Sigmoid colon (tissue), 7 donors: ENCODE data around the gene MOGAT3. TPM values are rescaled to one million over a fixed set of nuclear protein-coding genes. Genes with fewer than 3 reads are reported as not detected.
A peak's percentile ranks its signal among the peaks of the same experiment; 100 is the strongest.

Source experiments
- DNase-seq: peaks from one replicate; pipeline ENCODE4 v3.0.0-alpha.2; 2019
- H3K27ac ChIP-seq, 4 donors: fragments of 200-600 bp; sonication (generic); one replicate each; pipeline ENCODE4 v1.5.1; 2016 to 2019; ENCODE audit warnings: mild to moderate bottlenecking in 1 of 4
- H3K27me3 ChIP-seq, 3 donors: fragments of 200-600 bp; sonication (generic); one replicate each; pipeline ENCODE4 v1.5.1; 2019; ENCODE audit warnings: mild to moderate bottlenecking in 1 of 3
- H3K36me3 ChIP-seq, 4 donors: fragments of 200-600 bp; sonication (generic); one replicate each; pipeline ENCODE4 v1.5.1; 2016 to 2019
- H3K4me1 ChIP-seq, 4 donors: fragments of 200-600 bp; sonication (generic); one replicate each; pipeline ENCODE4 v1.5.1; 2017 to 2019
- H3K4me3 ChIP-seq, 4 donors: fragments of 200-600 bp; sonication (generic); one replicate each; pipeline ENCODE4 v1.5.1; 2017 to 2019; ENCODE audit warnings: mild to moderate bottlenecking in 2 of 4, moderate library complexity in 1 of 4
- H3K9me3 ChIP-seq, 4 donors: fragments of 200-600 bp in 3 of 4; sonication (generic) in 3 of 4; one replicate each; pipeline versions ENCODE4 v1.5.1 to v1.6.1; 2013 to 2019
- CTCF ChIP-seq, 4 experiments: fragments of 450-650 bp in 3 of 4; fragments of 200-600 bp in 1 of 4; IDR thresholded peaks; one replicate each; pipeline ENCODE4 v1.5.1; 2016 to 2019; ENCODE audit warnings: antibody characterized with exemption in 4 of 4, mild to moderate bottlenecking in 3 of 4, moderate library complexity in 2 of 4
- EP300 ChIP-seq, 4 donors: sonication (generic); formaldehyde crosslinking; IDR thresholded peaks; one replicate each; pipeline ENCODE4 v1.6.1; 2017; ENCODE audit warnings: antibody characterized with exemption in 4 of 4
- POLR2A ChIP-seq, 2 donors: fragments of 450-650 bp; IDR thresholded peaks; one replicate each; pipeline ENCODE4 v1.6.1; 2016; ENCODE audit warnings: antibody characterized with exemption in 2 of 2, mild to moderate bottlenecking in 2 of 2, moderate library complexity in 2 of 2
- POLR2AphosphoS5 ChIP-seq, 4 donors: sonication (generic); formaldehyde crosslinking; IDR thresholded peaks; one replicate each; pipeline ENCODE4 v1.6.1; 2017; ENCODE audit warnings: antibody characterized with exemption in 4 of 4
- WGBS, 2 donors: extraction: QIAGEN DNeasy Blood & Tissue Kit; methylation state at CpG; one replicate each; pipeline ENCODE4 v1.1.7; 2013; 5-methylcytosine and 5-hydroxymethylcytosine counted together
- intact Hi-C: fragments of 100-400 bp; cut with DNase I; formaldehyde crosslinking; loops from one replicate; pipeline ENCODE4 v1.15.1; 2023
- polyA plus RNA-seq, 3 donors: library from polyadenylated mRNA; stranded (reverse); fragments of 200-250 nt; gene quantifications; one replicate each; pipeline ENCODE4 v1.2.3, GENCODE V29; 2013
- total RNA-seq, 4 donors: library from RNA; depleted of rRNA; stranded (reverse); fragments of >200 nt; gene quantifications; one replicate each; pipeline ENCODE4 v1.1.0, GENCODE V29; 2016
- donor health status: healthy with polysubstance abuse.
- donor health status: Bipolar disorder and iron deficiency.
- donor health status: healthy.

Gene MOGAT3
- total and polyA plus RNA-seq, 7 donors = 3.6 to 27.2 (median 3.7) TPM; not detected in 4

- peaks cover 71 to 100% (median 96%) of the 10 kb centered on the region in 3 donors for H3K27me3 ChIP-seq
These were observed 28.6 kb downstream of the MOGAT3 start for GRCh38 chr7:101172005-101172853.

DNA sequence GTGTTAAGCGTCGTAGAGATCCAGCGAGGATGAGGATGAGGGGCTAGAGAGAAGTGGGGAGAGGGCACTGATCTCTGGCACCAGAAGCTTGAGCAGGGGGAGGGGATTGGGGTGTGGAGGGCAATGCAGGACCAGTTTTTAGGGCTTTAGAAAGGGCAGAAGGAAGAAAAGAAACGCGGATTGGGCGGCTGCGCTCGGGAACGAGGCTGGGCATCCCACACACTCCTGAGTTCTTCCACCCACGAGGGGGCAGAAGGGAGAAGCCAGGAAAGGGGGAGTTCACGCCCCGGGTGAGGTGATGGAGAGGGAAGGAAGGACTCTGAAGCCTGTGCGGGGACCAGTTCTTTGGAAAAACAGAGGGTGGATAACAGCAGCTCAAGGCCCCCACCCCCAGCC lies 29.4 kb downstream of the MOGAT3 start:
- Histone ChIP-seq H3K27ac (no peak overlapping the region), H3K4me3 (no peak overlapping the region), H3K4me1 (peaks cover 0 to 36% (median 27%) of the 10 kb centered on the region in 4 donors), H3K9me3 (no peaks in the 10 kb centered on the region), H3K36me3 (no peaks in the 10 kb centered on the region), H3K27me3 (peaks cover 76 to 100% (median 96%) of the 10 kb centered on the region in 3 donors)
- no peak for TF ChIP-seq POLR2A (IDR thresholded peaks at IDR 0.05)
- no peak for TF ChIP-seq EP300 (IDR thresholded peaks at IDR 0.05)
- no peak for TF ChIP-seq POLR2AphosphoS5 (IDR thresholded peaks at IDR 0.05)
- TF ChIP-seq CTCF (IDR thresholded peaks at IDR 0.05) = no peak
- WGBS, 2 donors = 3 to 4% methylated on average over 13 of the region's 13 CpGs
- DNase-seq = no peak
- intact Hi-C loops = no loop called here

More at GRCh38 chr7:101172005-101172853, 28.6 kb downstream of the MOGAT3 start:
- intact Hi-C loops = no loop called here
- Histone ChIP-seq H3K27ac (no peak overlapping the region), H3K4me3 (no peak overlapping the region), H3K9me3 (no peaks in the 10 kb centered on the region), H3K4me1 (peaks cover 0 to 36% (median 25%) of the 10 kb centered on the region in 4 donors), H3K36me3 (no peaks in the 10 kb centered on the region)
- WGBS, 2 donors = 1 to 3% methylated on average over 79 of the region's 79 CpGs
- TF ChIP-seq POLR2AphosphoS5 (IDR thresholded peaks at IDR 0.05) (no peak), EP300 (IDR thresholded peaks at IDR 0.05) (no peak), CTCF (IDR thresholded peaks at IDR 0.05) (no peak), POLR2A (IDR thresholded peaks at IDR 0.05) (no peak)
- DNase-seq = no peak

DNA sequence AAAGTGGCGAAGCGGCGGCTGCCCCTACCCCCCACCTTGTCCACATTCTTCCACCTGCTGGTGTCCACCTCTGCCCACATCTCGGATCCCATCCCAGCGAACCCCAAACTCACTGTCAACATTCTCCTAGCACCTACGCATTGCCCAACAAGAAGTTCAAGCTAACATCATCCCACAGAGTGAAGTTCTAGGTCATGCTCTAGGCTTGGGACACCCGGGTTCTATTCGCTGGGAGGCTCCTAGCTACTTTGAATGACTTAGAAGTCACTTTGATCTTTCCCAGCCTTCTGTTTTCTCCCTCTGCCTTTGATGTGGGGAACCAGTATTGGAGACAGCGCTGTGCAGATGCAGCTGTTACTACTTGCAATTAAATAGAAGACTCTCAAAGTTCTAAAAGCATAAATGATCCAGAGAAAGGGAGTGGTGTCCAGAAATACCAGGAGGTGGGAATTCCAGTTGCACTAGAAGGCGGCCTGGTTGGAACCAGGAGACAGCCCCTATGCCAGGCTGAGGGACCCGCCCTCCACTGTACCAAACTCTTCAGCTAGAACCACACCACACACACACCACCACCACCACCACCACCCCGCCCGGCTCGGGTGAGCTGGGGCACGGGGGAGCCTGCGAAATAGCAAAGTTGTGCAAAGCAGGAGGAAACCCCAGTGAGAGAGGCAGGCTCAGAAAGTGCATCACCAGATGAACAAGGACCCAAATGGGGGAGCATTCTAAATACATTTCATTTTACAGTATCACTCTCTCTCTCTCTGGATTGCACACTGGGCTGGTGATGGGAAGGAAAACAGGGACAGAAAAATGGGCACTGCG lies 30.0 kb downstream of the MOGAT3 start:
- DNase-seq = no peak
- Histone ChIP-seq H3K9me3 (no peaks in the 10 kb centered on the region), H3K36me3 (no peaks in the 10 kb centered on the region), H3K27ac (no peak overlapping the region), H3K4me3 (no peak overlapping the region), H3K4me1 (peaks cover 0 to 41% (median 32%) of the 10 kb centered on the region in 4 donors), H3K27me3 (peaks cover 77 to 100% (median 96%) of the 10 kb centered on the region in 3 donors)
- TF ChIP-seq EP300 (IDR thresholded peaks at IDR 0.05) (no peak), CTCF (IDR thresholded peaks at IDR 0.05) (no peak), POLR2AphosphoS5 (IDR thresholded peaks at IDR 0.05) (no peak), POLR2A (IDR thresholded peaks at IDR 0.05) (no peak)
- intact Hi-C loops = no loop called here
- WGBS, 2 donors = 4 to 5% methylated on average over 17 of the region's 17 CpGs

DNA sequence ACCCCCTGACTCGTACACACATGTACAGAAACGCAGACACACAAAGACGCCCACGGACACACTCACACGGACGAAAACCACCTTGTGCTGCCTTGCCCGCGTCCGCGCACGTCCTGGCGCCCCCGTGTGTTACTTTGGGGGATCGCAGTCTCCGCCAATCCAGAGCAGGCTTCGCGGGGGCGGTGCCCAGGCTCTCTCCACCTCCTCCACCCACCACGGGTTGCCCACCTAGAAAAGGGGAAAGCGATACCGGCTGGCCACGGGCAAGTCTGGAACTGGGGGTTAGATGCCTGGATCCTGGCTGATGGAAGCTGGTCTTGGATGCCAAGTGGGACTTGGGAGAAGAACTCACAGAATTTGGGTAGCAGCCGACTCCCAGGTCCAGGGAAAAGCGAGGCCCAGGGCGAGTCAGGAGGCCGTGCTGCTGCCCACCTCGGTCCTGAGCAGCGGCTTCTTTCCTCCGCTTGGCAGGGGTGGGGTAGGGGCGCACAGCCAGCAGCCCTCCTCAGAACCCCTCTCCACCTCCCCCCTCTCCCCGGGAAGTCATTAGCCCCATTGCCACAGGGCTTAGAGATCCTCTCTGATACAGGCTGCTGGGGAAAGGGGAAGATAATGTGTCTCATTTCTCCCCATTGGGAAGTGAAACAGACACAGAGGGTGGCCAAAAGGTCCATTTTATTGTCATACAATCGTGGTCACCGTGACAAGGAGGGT lies 30.8 kb downstream of the MOGAT3 start:
- peaks cover 0 to 50% (median 40%) of the 10 kb centered on the region in 4 donors for H3K4me1 ChIP-seq
- TF ChIP-seq EP300 (IDR thresholded peaks at IDR 0.05) (no peak), CTCF (IDR thresholded peaks at IDR 0.05) (peak; percentile 56 to 92 (median 68)), POLR2AphosphoS5 (IDR thresholded peaks at IDR 0.05) (no peak), POLR2A (IDR thresholded peaks at IDR 0.05) (no peak)
- intact Hi-C loops = loop anchor here (1.0 to 10.0 kb wide), 2 partner anchors 26 to 275 kb away; partner anchors contain the start of gene ACHE
- peaks cover 77 to 100% (median 97%) of the 10 kb centered on the region in 3 donors for H3K27me3 ChIP-seq
- no peaks in the 10 kb centered on the region for H3K36me3 ChIP-seq
- 1 to 3% methylated on average over 33 of the region's 33 CpGs for WGBS, 2 donors
- H3K27ac ChIP-seq = no peak overlapping the region
- no peak for DNase-seq
- H3K4me3 ChIP-seq = no peak overlapping the region
- H3K9me3 ChIP-seq = no peaks in the 10 kb centered on the region
